Measurements from ENCODE around the gene MBD6. TPM values are rescaled to one million over a fixed set of nuclear protein-coding genes. Genes with fewer than 3 reads are reported as not detected.
"Not testable (repeated sequence)": the region's sequence is repeated elsewhere in the genome, so short reads cannot be mapped to it uniquely, and the experiment has no call there.

MBD6 gene
- total RNA-seq, 1 experiment from 2014 or later = 1.4 TPM

DNA sequence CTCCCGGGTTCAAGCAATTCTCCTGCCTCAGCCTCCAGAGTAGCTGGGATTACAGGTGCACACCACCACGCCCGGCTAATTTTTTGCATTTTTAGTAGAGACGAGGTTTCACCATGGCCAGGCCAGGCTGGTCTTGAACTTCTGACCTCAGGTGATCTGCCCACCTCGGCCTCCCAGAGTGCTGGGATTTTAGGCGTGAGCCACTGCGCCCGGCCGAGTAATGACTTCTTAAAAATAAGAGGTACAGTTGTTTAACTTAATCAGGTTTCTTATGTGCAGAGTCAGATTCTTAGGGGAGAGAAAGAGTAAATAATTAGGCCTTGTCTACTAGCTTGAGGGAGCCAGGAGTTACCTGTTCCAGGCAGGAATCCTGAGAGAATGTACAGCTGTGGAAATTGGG is 8.4 kb upstream of the MBD6 start:
- DNase-seq (ENCODE audit: low spot score); in situ Hi-C loops (cut with HindIII; ENCODE audit: low sequenced_read_pairs): not testable (repeated sequence)

GRCh38 chr12:57514720-57515407 is 7.8 kb upstream of the MBD6 start:
- no peak for DNase-seq (ENCODE audit: low spot score)
- in situ Hi-C loops (cut with HindIII; ENCODE audit: low sequenced_read_pairs) = no loop called here

DNA sequence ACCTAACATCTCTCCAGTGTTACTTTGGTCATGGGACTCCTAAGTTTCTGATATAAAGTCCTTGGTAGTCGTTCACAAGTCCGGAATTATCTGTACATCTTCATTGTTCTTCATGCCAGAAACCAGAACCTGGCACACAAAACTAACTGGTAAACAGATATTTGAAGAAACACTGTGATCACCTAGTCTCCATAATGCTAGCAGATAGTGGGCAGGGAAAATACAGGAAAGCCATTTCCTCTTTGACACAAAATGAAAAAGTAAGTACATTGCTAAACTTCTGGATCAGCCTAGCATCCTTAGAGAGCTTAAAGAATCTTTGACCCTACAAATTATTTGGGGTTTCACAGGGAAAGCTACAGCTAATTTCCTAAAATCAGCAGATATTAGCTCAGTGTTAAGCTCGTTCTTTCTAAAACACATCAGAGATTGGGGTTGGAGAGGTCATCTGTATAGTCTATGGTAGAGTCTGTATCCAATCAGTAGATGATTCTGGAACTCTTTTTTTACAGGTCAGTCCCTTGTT is 7.2 kb upstream of the MBD6 start:
- in situ Hi-C loops (cut with HindIII; ENCODE audit: low sequenced_read_pairs) = no loop called here
- no peak for DNase-seq (ENCODE audit: low spot score)

DNA sequence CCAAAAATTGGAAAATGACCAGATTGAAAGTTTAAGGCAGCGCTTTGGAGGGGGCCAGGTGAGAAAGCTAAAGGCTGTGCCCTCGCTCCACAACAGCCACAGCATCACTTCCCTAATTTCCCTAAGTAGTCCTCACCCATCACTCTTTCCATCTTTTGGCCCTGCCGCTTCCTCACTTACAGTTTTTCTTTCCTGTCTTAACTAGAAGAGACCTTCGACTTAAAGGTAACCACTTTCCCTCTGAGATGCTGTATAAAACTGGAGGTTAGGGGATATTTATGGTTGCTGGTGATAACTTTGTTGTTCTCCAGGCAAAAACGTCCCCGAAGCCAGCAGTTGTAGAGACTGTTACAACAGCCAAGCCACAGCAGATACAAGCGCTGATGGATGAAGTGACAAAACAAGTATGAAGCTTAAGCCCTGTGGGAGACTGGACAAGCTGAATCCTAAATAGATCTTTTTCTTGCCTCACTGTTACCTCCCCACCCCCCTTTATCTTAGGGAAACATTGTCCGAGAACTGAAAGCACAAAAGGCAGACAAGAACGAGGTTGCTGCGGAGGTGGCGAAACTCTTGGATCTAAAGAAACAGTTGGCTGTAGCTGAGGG is 6.6 kb upstream of the MBD6 start:
- in situ Hi-C loops (cut with HindIII; ENCODE audit: low sequenced_read_pairs) = no loop called here
- DNase-seq (ENCODE audit: low spot score) = no peak

DNA sequence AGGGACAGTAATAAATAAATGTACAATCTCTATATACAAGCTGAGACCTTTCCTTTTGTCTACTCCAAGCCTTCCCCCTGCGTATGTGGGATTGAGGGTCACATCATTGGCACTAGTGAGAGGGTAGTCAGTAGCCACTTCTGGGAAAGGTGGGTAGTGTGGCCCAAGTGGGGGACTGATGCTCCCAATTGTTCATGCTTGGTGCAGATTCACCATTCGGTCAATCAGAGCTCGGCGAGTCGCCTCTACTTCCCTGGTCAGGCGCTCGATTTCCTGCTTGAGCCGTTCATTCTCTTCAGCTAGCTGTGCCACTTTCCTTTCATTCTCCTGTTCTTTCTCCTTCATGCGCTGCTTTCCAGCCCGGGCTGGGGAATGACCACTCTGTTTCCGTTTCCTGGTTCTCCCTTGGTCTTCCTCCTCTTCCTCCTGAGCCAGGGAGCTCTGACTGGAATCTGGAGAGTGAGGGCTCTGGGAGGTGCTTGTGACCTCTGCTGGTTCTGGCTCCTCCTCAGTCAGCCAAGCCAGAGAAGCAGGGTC is 5.9 kb upstream of the MBD6 start:
- in situ Hi-C loops (cut with HindIII; ENCODE audit: low sequenced_read_pairs) = no loop called here
- DNase-seq (ENCODE audit: low spot score) = no peak

- DNase-seq (ENCODE audit: low spot score) = no peak
- in situ Hi-C loops (cut with HindIII; ENCODE audit: low sequenced_read_pairs) = no loop called here
Measured at GRCh38 chr12:57517187-57517586, 5.4 kb upstream of the MBD6 start.

DNA sequence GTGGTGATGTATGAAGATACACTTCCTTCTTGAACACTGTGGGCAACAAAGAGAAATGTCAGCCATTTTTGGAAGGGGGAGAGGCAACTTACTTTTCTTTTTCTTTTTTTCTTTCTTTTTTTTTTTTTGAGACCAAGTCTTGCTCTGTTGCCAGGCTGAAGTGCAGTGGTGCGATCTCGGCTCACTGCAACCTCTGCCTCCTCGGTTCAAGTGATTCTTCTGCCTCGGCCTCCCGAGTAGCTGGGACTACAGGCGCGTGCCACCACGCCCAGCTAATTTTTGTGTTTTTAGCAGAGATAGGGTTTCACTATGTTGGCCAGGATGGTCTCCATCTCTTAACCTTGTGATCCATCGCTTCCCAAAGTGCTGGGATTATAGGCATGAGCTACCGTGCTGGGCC is 4.9 kb upstream of the MBD6 start:
- in situ Hi-C loops (cut with HindIII; ENCODE audit: low sequenced_read_pairs); DNase-seq (ENCODE audit: low spot score): not testable (repeated sequence)

DNA sequence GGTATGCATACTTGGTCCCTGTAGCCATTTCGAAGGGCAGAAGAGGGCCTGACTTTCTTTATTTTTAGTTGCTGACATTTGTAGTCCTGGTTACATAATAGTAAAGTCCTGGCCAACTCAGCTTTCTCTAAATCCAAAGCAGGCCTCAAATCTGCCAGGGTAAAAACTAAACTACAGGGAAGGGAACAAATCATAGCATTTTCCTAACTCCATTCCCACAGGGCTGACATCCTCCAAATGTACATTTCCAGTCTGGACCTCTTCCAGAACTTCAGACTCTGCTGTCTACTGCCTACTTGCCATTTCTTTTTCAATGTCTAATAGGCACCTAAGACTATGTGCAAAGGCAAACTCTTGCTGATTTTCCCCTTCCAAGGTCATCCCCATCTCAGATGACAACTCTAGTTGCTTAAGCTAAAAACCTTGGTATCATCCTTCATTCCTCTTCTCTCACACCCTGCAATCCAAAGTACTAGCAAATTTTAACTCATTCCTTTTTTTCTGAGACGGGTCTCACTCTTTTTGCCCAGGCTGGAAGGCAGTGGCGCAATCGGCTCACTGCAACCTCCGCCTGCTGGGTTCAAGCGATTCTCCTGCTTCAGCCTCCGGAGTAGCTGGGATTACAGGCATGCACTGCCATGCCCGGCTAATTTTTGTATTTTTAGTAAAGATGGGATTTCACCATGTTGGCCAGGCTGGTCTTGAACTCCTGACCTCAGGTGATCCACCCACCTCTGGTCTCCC is 4.3 kb upstream of the MBD6 start:
- peak; percentile 61 for DNase-seq (ENCODE audit: low spot score)
- in situ Hi-C loops (cut with HindIII; ENCODE audit: low sequenced_read_pairs) = no loop called here

DNA sequence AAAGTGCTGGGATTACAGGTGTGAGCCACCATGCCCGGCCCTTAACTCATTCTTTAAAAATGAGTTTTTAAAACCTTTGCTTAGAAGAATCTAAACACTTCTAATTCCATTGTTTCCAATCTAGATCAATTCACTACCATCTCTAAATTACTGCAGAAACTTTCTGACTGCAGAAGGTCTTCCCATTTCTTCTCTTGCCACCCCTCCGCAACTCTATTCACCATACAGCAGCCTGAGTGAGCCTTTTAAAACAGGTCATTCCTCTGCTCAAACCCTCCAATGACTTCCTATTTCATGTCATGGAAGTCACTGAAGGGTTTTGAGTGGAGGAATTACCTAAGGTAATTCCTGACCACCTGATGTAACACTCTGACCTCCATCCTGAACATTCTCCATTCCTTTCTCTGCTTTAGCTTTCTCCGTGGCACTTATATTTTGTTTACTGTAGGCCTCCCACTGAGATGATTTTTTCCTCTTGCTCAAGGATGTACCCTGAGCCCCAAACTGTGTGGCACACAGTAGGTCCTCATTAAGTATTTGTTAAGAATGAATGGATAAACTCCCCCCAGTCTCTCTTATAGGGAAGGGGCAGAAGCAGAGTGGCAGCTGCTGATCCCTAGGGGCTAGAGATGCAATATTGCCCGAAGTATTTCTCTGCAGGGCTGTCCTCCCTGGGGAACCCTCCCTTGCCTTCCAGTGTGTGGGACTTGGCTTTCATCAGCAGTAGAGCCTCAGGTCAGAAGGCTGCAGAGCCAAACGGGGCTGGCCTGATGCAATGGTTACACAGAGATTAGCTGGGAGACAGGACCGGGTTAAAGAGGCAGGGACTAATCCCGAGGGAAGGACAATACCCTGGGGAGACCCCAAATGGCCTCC is 3.5 kb upstream of the MBD6 start:
- no peak for DNase-seq (ENCODE audit: low spot score)
- in situ Hi-C loops (cut with HindIII; ENCODE audit: low sequenced_read_pairs) = no loop called here

GRCh38 chr12:57519796-57520052 is 2.9 kb upstream of the MBD6 start:
- in situ Hi-C loops (cut with HindIII; ENCODE audit: low sequenced_read_pairs) = no loop called here
- no peak for DNase-seq (ENCODE audit: low spot score)

DNA sequence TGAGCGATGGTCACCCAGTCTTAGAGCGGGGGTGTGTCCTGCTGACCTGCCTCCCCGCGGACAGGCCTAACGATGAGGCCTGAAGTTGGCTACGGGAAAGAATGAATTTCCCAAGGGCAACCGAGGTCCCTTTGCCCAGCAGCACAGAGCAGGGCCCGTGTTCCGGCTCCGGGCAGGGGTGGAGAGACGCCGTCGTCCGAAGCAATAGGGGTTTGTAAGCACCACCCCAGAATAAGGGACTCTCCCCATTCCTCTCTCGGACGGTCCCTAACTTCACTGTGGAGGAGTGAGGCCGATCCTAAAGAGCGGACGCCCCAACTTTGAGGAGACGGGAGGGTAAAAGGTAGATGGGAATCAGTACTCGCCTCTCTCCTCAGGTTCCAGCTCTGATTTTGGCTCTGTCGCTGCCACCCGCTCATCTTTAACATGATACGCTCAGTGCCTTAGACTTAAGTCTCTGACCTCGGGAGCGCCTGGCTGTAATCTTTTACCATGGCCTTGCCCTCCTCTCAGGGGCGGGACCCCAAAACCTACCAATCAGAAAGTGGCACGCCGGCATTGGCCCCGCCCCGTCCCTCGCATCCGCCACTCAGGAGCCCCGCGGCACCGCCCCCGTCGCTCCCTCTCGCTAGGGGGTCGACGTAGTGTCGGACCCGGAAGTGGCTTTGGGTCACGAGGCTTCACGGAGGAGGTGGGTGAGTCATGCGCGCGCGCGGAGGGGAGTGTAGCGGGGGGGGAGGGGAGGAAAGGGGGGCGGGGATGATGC is 2.4 kb upstream of the MBD6 start, which contains the start of gene DDIT3:
Gene DDIT3 (minus strand): TSS at position 462 of the 766 bp plus-strand sequence. CDS start 3,108 bp downstream, outside the sequence.
- in situ Hi-C loops (cut with HindIII; ENCODE audit: low sequenced_read_pairs) = no loop called here
- peak; percentile 98 for DNase-seq (ENCODE audit: low spot score)

GRCh38 chr12:57521525-57522010 is 1.1 kb upstream of the MBD6 start:
- DNase-seq (ENCODE audit: low spot score) = peak; percentile 68
- in situ Hi-C loops (cut with HindIII; ENCODE audit: low sequenced_read_pairs) = no loop called here

- in situ Hi-C loops (cut with HindIII; ENCODE audit: low sequenced_read_pairs) = no loop called here
- DNase-seq (ENCODE audit: low spot score) = peak; percentile 37
Measured at GRCh38 chr12:57522887-57523705, 472 bp downstream of the MBD6 start.

DNA sequence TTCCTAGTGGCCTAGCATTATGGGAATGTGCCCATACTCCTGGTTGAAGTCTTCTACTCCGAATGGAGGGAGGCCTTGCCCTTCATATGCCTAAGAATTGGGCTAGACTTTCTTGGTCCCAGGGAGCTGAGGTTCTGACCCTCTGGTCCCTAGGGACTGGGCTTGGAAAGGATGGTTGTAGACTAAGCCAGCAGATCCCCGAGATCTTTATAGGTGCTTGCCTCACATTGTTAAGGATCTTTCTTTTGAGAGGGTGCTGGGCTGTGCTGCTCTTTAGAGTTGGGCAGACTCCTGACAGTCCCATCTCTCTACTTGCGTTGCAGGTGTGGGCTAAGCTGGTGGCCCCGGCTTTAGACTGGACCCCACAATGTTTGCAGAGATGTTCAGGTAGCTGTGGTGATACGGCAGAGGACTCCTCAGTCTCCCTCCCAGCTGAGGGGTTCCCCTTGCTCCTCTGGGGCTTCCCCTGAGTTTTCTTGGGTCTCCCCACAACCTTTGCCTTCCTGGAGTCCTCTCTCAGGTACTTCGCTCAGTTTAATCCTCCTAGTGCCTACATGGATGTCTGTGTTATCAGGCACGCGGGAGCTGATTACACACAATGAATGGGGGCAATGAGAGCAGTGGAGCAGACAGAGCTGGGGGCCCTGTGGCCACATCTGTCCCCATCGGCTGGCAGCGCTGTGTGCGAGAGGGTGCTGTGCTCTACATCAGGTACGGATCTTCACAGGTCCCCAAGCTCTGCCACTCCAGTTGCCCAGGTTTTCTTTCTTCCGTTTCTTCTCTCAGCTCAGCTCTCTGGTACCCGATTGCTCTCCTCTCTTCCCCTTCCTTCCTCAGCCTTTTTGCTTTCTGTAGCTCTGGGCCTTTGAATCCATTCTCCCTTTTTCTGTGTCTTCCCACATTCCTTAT is 1.3 kb downstream of the MBD6 start:
- no peak for DNase-seq (ENCODE audit: low spot score)
- in situ Hi-C loops (cut with HindIII; ENCODE audit: low sequenced_read_pairs) = no loop called here

- no peak for DNase-seq (ENCODE audit: low spot score)
- in situ Hi-C loops (cut with HindIII; ENCODE audit: low sequenced_read_pairs) = no loop called here
Measured at GRCh38 chr12:57524814-57525614, 2.4 kb downstream of the MBD6 start.

Measured in G401 (cell line).